Large intestine (tissue), 12 donors: ENCODE measurements around the gene SMIM14. TPM values are rescaled to one million over a fixed set of nuclear protein-coding genes. Genes with fewer than 3 reads are reported as not detected.
"Not testable (repeated sequence)": the region's sequence is repeated elsewhere in the genome, so short reads cannot be mapped to it uniquely, and the experiment has no call there.

Experiments used
- DNase-seq, 2 donors: peaks; one replicate each; pipeline versions ENCODE4 v3.0.0 to v3.0.0-alpha.2; 2013
- H3K27ac ChIP-seq: one replicate; pipeline ENCODE4 v1.5.1; 2013; ENCODE audit warnings: low read length
- H3K27me3 ChIP-seq: 2 replicates; pipeline ENCODE4 v1.6.1; 2013; ENCODE audit warnings: low read length; ENCODE audit not compliant: control insufficient read depth, insufficient read depth
- H3K36me3 ChIP-seq: 2 replicates; pipeline ENCODE4 v1.6.1; 2013; ENCODE audit warnings: low read length; ENCODE audit not compliant: control insufficient read depth, insufficient read depth
- H3K4me1 ChIP-seq: one replicate; pipeline ENCODE4 v1.6.1; 2013; ENCODE audit warnings: low read length; ENCODE audit not compliant: control insufficient read depth, insufficient read depth
- H3K4me3 ChIP-seq: one replicate; pipeline ENCODE4 v1.5.1; 2013; ENCODE audit warnings: low read length
- H3K9me3 ChIP-seq: one replicate; pipeline ENCODE4 v1.6.1; 2013; ENCODE audit warnings: mild to moderate bottlenecking, low read depth, low read length, moderate library complexity; ENCODE audit not compliant: control insufficient read depth
- WGBS: methylation state at CpG from one replicate; pipeline ENCODE4 v1.1.5; 2013; ENCODE audit warnings: low lambda C conversion rate; ENCODE audit not compliant: insufficient coverage; 5-methylcytosine and 5-hydroxymethylcytosine counted together
- long read RNA-seq, 11 donors: transcript quantifications; one replicate each; lab custom pipeline, GENCODE V29; 2026
- polyA plus RNA-seq: library from polyadenylated mRNA; unstranded; fragments of 120-200 nt; gene quantifications from one replicate; pipeline ENCODE4 v1.2.1, GENCODE V29; 2013

Gene SMIM14
- polyA plus RNA-seq: 21.6 TPM
- long read RNA-seq, donor 1, full-length matches to known transcripts: 4 of 4 reads
- long read RNA-seq, donor 1, partial matches to known transcripts: 0 of 4 reads
- long read RNA-seq, donor 1, other reads (novel, unspliced or antisense): 0 of 4 reads
- long read RNA-seq, donor 2, full-length matches to known transcripts: 17 of 17 reads
- long read RNA-seq, donor 2, partial matches to known transcripts: 0 of 17 reads
- long read RNA-seq, donor 2, other reads (novel, unspliced or antisense): 0 of 17 reads
- long read RNA-seq, donor 3, full-length matches to known transcripts: 20 of 20 reads
- long read RNA-seq, donor 3, partial matches to known transcripts: 0 of 20 reads
- long read RNA-seq, donor 3, other reads (novel, unspliced or antisense): 0 of 20 reads
- long read RNA-seq, donor 4, full-length matches to known transcripts: 1 of 1 reads
- long read RNA-seq, donor 4, partial matches to known transcripts: 0 of 1 reads
- long read RNA-seq, donor 4, other reads (novel, unspliced or antisense): 0 of 1 reads
- long read RNA-seq, donor 5, full-length matches to known transcripts: 10 of 10 reads
- long read RNA-seq, donor 5, partial matches to known transcripts: 0 of 10 reads
- long read RNA-seq, donor 5, other reads (novel, unspliced or antisense): 0 of 10 reads
- long read RNA-seq, donor 6, full-length matches to known transcripts: 11 of 23 reads
- long read RNA-seq, donor 6, partial matches to known transcripts: 12 of 23 reads
- long read RNA-seq, donor 6, other reads (novel, unspliced or antisense): 0 of 23 reads
- long read RNA-seq, donor 7, full-length matches to known transcripts: 14 of 19 reads
- long read RNA-seq, donor 7, partial matches to known transcripts: 5 of 19 reads
- long read RNA-seq, donor 7, other reads (novel, unspliced or antisense): 0 of 19 reads
- long read RNA-seq, donor 8, full-length matches to known transcripts: 14 of 131 reads
- long read RNA-seq, donor 8, partial matches to known transcripts: 41 of 131 reads
- long read RNA-seq, donor 8, other reads (novel, unspliced or antisense): 76 of 131 reads
- long read RNA-seq, donor 9, full-length matches to known transcripts: 8 of 8 reads
- long read RNA-seq, donor 9, partial matches to known transcripts: 0 of 8 reads
- long read RNA-seq, donor 9, other reads (novel, unspliced or antisense): 0 of 8 reads
- long read RNA-seq, donor 10, full-length matches to known transcripts: 3 of 3 reads
- long read RNA-seq, donor 10, partial matches to known transcripts: 0 of 3 reads
- long read RNA-seq, donor 10, other reads (novel, unspliced or antisense): 0 of 3 reads
- long read RNA-seq, donor 11, full-length matches to known transcripts: 8 of 8 reads
- long read RNA-seq, donor 11, partial matches to known transcripts: 0 of 8 reads
- long read RNA-seq, donor 11, other reads (novel, unspliced or antisense): 0 of 8 reads

DNA sequence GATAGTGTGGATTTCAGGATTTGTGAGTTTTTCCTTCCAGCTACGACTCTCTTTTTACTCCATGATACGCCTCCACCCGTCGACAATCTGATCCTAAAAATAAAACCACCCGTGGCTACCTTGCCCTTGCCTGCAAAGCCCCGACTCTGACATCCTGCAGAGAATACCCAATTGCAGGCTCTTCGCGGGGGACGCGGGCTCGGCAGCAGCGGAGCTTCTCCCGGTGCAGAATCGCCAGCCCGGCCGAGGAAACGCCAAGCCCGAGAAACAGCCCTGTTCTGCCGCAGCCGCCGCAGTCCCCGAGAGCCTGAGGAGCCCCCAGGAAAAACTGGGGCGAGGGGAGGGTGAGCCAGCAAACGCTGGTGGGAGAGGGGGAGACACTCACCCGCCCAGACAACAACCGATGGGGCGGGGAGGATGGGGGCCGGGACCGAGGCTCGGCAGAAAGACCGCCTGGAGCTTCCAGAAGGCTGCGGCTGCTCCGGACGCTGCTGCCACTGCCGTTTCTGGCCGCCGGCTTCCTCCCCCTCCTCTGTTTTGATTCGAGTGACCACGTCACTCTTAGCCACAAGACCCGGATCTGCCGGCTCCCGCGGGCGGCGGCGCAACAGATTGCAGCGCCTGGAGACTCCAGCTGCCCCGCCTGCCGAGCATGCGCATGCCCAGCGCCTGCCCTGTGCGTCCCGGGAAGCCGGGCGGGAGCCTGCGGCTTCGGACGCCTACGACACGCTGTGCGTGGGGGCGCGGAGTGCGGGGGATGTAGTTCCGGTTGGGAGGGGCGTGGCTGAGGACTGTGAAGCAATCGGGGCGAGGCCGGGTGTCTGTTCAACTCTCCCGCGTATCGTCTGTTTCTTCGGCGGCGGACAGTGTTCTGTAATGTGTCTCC is at the start of gene SMIM14:
Gene SMIM14 (minus strand): TSS at position 512 of the 886 bp plus-strand sequence. CDS start 33,720 bp downstream, outside the sequence.
- Histone ChIP-seq H3K4me1 (peaks cover 6% of the 10 kb centered on the region), H3K27ac (peak within 1 kb of the TSS; percentile 91), H3K36me3 (no peaks in the 10 kb centered on the region), H3K4me3 (peak within 1 kb of the TSS; percentile 97), H3K9me3 (peaks cover 2% of the 10 kb centered on the region), H3K27me3 (no peaks in the 10 kb centered on the region)
- peak; percentile 99 for DNase-seq
- WGBS: no CpG with 5 or more reads among the region's 75 CpGs

DNA sequence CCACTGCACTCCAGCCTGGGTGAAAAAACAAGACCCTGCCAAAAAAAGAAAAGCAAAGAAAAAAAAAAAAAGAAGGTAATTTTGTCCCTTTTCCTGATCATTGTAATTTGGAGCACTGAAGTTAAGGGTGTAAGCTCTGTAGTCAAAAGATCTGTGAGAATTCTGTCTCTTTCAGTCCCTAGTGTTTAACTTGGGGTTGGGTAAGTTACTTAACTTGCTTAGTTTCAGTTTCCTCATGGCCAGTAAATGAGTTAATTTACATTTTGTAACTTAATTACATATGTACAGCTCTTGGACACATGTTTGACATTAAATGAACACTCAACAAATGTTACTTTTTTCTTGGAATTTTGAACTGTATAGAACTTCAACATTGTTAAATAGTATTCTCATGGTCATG is 48.3 kb upstream of the SMIM14 start:
- Histone ChIP-seq H3K36me3 (no peaks in the 10 kb centered on the region), H3K27ac (no peak overlapping the region), H3K27me3 (no peaks in the 10 kb centered on the region), H3K9me3 (no peaks in the 10 kb centered on the region), H3K4me3 (no peak overlapping the region), H3K4me1 (no peaks in the 10 kb centered on the region)
- DNase-seq: no peak

DNA sequence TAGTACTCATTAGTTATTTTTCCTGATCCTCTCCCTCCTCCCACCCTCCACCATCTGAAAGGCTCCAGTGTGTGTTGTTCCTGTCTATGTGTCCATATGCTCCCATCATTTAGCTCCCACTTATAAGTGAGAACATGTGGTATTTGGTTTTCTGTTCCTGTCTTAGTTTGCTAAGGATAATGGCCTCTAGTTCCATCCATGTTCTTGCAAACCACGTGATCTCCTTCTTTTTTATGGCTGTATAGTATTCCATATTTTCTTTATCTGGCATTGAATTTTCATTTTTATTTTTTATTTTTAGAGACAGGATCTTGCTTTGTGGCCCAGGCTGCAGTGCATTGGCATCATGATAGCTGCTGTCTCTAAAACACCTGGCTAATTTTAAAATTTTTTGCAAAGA is 47.3 kb upstream of the SMIM14 start:
- Histone ChIP-seq H3K9me3 (no peaks in the 10 kb centered on the region), H3K27ac (no peak overlapping the region), H3K36me3 (no peaks in the 10 kb centered on the region), H3K27me3 (no peaks in the 10 kb centered on the region), H3K4me1 (no peaks in the 10 kb centered on the region), H3K4me3 (no peak overlapping the region)
- WGBS: 0% methylated on average over 1 of the region's 1 CpG
- no peak for DNase-seq

DNA sequence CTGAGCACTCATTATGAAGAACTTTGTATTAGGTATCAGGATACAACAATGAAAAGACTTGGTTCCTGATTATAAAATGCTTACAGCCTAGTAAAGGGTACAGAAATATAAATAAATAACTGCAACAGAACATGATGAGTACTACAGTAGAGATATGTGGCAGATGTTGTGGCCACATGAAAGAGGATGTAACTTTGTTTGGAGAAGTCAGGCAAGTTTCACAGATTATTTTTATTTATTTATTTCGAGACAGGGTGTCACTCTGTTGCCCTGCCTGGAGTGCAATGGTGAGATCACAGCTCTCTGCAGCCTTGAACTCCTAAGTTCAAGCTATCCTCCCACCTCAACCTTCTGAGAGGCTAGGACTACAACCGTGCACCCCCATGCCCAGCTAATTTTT is 43.5 kb upstream of the SMIM14 start:
- H3K36me3 ChIP-seq: no peaks in the 10 kb centered on the region
- no peak for DNase-seq
- no CpG with 5 or more reads among the region's 2 CpGs for WGBS
- H3K4me1 ChIP-seq: no peaks in the 10 kb centered on the region
- no peak overlapping the region for H3K27ac ChIP-seq
- H3K4me3 ChIP-seq: no peak overlapping the region
- H3K27me3 ChIP-seq: no peaks in the 10 kb centered on the region
- no peaks in the 10 kb centered on the region for H3K9me3 ChIP-seq

DNA sequence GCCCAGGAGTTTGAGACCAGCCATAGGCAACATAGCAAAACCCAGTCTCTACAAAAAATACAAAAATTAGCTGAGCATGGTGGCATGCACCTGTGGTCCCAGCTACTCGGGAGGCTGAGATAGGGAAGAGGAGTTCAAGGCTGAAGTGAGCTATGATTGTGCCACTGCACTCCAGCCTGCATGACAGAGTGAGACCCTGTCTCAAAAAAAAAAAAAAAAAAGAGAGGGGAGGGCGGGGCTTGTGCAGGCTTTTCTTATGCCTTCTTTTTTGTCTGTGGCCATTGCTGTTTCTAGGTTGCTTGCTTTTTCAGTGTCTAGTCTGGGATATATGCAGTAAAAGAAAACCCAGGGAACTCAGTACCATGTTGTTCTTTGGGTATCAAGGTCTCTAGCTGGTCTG is 42.3 kb upstream of the SMIM14 start:
- H3K4me1 ChIP-seq, H3K36me3 ChIP-seq, DNase-seq, H3K9me3 ChIP-seq, H3K4me3 ChIP-seq, H3K27ac ChIP-seq, H3K27me3 ChIP-seq: not testable (repeated sequence)
- WGBS: no CpG with 5 or more reads among the region's 2 CpGs

DNA sequence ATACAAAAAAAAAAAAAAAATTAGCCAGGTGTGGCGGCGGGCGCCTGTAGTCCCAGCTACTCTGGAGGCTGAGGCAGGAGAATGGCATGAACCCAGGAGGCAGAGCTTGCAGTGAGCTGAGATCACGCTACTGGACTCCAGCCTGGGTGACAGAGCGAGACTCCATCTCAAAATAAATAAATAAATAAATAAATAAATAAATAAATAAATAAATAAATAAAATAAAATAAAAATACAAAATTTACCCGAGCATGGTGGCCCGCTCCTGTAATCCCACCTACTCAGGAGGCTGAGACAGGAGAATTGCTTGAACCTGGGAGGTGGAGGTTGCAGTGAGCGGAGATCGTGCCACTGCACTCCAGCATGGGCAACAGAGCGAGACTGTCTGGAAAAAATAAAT is 37.0 kb upstream of the SMIM14 start:
- not testable (repeated sequence) for H3K27me3 ChIP-seq
- 98% methylated on average over 6 of the region's 10 CpGs for WGBS

DNA sequence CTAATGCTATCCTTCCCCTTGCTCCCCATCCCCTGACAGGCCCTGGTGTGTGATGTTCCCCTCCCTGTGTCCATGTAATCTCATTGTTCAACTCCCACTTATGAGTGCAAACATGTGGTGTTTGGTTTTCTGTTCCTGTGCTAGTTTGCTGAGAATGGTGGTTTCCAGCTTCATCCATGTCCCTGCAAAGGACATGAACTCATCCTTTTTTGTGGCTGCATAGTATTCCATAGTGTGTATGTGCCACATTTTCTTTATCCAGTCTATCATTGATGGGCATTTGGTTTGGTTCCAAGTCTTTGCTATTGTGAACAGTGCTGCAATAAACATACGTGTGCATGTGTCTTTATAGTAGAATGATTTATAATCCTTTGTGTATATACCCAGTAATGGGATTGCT is 31.6 kb upstream of the SMIM14 start:
- DNase-seq, H3K4me1 ChIP-seq, H3K27ac ChIP-seq, H3K9me3 ChIP-seq, H3K36me3 ChIP-seq, H3K4me3 ChIP-seq, H3K27me3 ChIP-seq: not testable (repeated sequence)
- WGBS: no CpG with 5 or more reads among the region's 1 CpG

More for the DNA sequence above, 37.0 kb upstream of the SMIM14 start:
- H3K4me3 ChIP-seq, H3K4me1 ChIP-seq, H3K36me3 ChIP-seq, DNase-seq, H3K9me3 ChIP-seq, H3K27ac ChIP-seq: not testable (repeated sequence)

DNA sequence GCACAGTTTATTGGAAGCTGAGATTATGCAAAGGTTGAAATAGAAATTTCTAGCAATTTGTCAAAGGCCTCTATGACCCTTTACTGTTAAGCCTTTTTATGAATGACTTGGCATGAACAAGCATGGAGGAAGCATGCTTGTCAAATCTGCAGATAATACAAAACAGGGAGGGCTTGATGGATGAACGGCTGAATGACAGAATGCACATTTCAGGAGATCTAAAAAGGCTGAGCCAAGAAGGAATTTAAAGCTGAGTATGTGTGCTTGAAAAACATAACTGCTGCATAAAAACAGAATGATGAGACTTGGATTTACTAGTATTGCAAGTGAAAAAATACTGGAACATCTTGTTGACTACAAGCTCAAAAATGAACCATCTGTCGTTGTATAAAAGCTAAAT is 30.2 kb upstream of the SMIM14 start:
- Histone ChIP-seq H3K27ac (no peak overlapping the region), H3K27me3 (no peaks in the 10 kb centered on the region), H3K36me3 (no peaks in the 10 kb centered on the region), H3K4me1 (peaks cover 9% of the 10 kb centered on the region), H3K9me3 (peaks cover 2% of the 10 kb centered on the region), H3K4me3 (no peak overlapping the region)
- 100% methylated on average over 1 of the region's 2 CpGs for WGBS
- no peak for DNase-seq

DNA sequence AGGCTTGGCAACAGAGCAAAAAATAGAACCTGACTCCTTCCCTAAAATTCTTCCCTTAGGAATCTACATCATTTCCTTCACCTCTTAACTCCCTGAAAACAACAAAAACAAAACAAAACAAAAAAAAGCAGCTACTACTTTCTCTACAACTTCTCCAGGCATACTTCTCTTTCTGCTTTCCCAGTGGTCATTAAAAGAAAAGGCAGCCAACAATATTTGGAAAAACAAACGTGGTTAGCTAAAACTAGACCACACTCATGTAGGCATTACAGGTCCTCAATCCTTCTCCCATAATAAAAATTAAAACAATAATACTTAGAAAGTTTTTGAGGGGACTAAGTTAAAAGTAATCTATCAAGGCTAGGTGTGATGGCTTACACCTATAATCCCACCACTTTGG is 29.0 kb upstream of the SMIM14 start:
- H3K9me3 ChIP-seq: peaks cover 3% of the 10 kb centered on the region
- no peaks in the 10 kb centered on the region for H3K36me3 ChIP-seq
- H3K27me3 ChIP-seq: no peaks in the 10 kb centered on the region
- H3K27ac ChIP-seq: no peak overlapping the region
- 80% methylated on average over 1 of the region's 1 CpG for WGBS
- DNase-seq: no peak
- H3K4me3 ChIP-seq: no peak overlapping the region
- H3K4me1 ChIP-seq: peaks cover 9% of the 10 kb centered on the region
